Fibroblast of pulmonary artery (primary cell): Measurements from ENCODE around the gene LARP7.
"Not testable (repeated sequence)": the region's sequence is repeated elsewhere in the genome, so short reads cannot be mapped to it uniquely, and the experiment has no call there.

ENCODE experiments used
- DNase-seq: peaks from one replicate; pipeline ENCODE4 v3.0.0-alpha.2; 2010; ENCODE audit warnings: low read depth
- H3K4me3 ChIP-seq: replicated peaks from 2 replicates; pipeline ENCODE4 v1.5.1; 2011; ENCODE audit warnings: low read depth, mild to moderate bottlenecking, control low read depth, low read length, moderate library complexity
- TF ChIP-seq, protein P1 (sequence below): IDR thresholded peaks from 2 replicates; pipeline ENCODE4 v1.5.1; 2011; ENCODE audit warnings: mild to moderate bottlenecking, control low read depth, low read length, inconsistent platforms; ENCODE audit errors: missing control alignments

LARP7 gene

DNA sequence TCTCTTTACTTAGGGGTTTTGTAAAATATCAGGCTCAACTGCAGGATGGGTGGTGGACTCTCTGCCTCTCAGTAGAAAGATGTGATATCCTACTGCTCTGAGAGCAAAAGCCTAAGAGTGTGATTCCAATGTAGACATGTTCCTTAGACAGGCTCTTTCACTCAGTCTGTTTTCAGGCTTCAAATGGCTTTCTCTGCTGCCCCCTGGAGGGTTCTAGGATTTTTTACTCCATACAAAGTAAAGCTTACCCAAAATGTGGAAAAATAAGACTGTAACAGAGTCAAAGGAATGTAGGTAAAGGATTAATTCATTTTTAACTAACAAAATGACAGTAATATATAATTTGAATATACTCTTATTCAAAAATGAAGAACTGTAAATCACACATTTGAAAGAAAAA, 32.4 kb upstream of the LARP7 start:
- H3K4me3 ChIP-seq: no peak overlapping the region
- TF ChIP-seq, protein P1, sequence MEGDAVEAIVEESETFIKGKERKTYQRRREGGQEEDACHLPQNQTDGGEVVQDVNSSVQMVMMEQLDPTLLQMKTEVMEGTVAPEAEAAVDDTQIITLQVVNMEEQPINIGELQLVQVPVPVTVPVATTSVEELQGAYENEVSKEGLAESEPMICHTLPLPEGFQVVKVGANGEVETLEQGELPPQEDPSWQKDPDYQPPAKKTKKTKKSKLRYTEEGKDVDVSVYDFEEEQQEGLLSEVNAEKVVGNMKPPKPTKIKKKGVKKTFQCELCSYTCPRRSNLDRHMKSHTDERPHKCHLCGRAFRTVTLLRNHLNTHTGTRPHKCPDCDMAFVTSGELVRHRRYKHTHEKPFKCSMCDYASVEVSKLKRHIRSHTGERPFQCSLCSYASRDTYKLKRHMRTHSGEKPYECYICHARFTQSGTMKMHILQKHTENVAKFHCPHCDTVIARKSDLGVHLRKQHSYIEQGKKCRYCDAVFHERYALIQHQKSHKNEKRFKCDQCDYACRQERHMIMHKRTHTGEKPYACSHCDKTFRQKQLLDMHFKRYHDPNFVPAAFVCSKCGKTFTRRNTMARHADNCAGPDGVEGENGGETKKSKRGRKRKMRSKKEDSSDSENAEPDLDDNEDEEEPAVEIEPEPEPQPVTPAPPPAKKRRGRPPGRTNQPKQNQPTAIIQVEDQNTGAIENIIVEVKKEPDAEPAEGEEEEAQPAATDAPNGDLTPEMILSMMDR: peak; percentile 79
- DNase-seq: peak; percentile 76

- not testable (repeated sequence) for DNase-seq, H3K4me3 ChIP-seq
Measured at GRCh38 chr4:112612814-112613213, 24.1 kb upstream of the LARP7 start.

GRCh38 chr4:112616984-112617383, 20.0 kb upstream of the LARP7 start:
- TF ChIP-seq, protein P1: no peak

GRCh38 chr4:112626228-112626627, 10.7 kb upstream of the LARP7 start:
- TF ChIP-seq, protein P1: no peak
- DNase-seq: no peak
- H3K4me3 ChIP-seq: no peak overlapping the region

More at GRCh38 chr4:112616984-112617383, 20.0 kb upstream of the LARP7 start:
- no peak for DNase-seq
- no peak overlapping the region for H3K4me3 ChIP-seq

DNA sequence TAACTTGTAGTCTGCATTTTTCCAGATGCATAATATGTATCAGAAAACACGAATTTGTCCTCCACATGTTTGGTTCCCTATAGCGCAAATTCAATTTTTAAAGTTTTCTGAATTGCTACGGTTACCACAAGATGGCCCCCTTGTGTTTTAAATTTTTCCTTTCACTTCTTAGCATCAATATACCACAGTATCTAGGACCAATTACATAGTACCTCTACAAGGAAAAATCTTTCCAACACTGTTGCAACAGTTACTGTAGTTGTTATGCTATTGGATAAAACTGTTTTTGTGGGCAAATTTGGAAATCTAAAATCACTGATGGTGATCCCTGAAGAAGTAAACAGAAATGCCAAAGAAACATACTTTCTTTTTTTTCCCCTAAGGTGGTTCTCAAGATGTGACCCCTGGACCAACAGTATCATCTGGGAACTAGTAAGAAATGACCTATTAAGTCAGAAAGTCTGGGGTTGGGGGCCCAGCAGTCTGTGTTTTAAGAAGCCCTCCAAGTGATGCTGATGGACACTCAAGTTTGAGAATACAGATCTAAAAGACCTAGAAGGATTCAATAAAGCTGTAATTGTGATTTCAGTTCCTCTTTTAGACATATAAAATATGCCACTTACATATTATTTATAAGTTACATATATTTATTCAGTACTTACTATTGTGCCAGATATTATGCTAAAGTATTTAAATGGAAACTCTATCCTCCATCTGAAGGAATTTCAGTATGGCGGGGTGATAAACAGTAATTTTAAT, 3.3 kb upstream of the LARP7 start:
- DNase-seq: peak; percentile 71
- TF ChIP-seq, protein P1: peak; percentile 44
- no peak overlapping the region for H3K4me3 ChIP-seq

GRCh38 chr4:112637552-112637866, 566 bp downstream of the LARP7 start:
- peak overlapping the region; percentile 84 for H3K4me3 ChIP-seq
- DNase-seq: no peak
- TF ChIP-seq, protein P1: no peak

DNA sequence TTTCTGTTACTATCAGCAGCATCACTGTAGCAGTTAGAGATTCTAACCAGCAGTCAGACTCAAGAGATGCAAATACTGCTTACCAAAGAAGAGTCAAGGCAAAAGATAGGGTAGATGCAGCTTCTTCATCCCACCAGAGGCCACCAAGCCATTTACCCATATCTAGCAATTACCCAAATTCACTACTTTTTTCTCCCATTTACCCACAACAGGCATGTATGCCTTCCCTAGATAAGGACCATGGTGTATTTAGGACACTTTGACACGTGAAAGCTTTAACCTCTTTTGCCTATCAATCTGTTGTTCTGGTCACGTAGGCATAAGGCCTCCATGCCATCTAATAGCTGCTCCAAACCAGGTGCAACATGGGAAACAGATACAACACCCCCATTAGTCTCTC, 5.6 kb downstream of the LARP7 start:
- TF ChIP-seq, protein P1: no peak
- DNase-seq: no peak
- H3K4me3 ChIP-seq: no peak overlapping the region

- H3K4me3 ChIP-seq: not testable (repeated sequence)
Measured at GRCh38 chr4:112644595-112645535, 7.9 kb downstream of the LARP7 start.

More at GRCh38 chr4:112644595-112645535, 7.9 kb downstream of the LARP7 start:
- DNase-seq: not testable (repeated sequence)
